HG03135 (cell line): Measurements from ENCODE around the gene TSPAN5.
"Not testable (repeated sequence)": the region's sequence is repeated elsewhere in the genome, so short reads cannot be mapped to it uniquely, and the experiment has no call there.

Experiments
- ATAC-seq: cut with Tn5 transposase; IDR thresholded peaks from one replicate; pipeline ENCODE4 v1.9.1; 2021; ENCODE audit warnings: mild to moderate bottlenecking, moderate library complexity; ENCODE audit not compliant: unreplicated experiment

The TSPAN5 gene

DNA sequence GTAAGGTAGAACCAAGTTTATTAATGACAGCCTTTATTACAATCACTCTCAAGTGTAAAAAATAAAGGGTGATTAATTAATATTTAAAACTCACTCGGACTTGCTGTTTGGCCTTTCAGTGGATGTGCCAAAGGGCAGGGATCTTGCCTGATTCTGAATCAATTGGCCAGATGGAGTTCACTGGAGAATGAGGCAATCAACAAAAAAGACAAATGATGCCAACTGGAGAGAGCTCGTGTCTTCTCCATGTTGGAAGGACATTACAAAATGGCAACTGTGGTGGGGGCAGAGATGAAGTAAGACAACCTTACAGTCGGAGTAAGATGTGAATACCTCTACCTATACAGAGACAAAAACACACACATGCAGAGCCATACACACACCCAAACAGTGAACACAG, 188.0 kb downstream of the TSPAN5 start:
- no peak for ATAC-seq

- no peak for ATAC-seq
Measured at GRCh38 chr4:98469771-98470170, 188.6 kb downstream of the TSPAN5 start.

DNA sequence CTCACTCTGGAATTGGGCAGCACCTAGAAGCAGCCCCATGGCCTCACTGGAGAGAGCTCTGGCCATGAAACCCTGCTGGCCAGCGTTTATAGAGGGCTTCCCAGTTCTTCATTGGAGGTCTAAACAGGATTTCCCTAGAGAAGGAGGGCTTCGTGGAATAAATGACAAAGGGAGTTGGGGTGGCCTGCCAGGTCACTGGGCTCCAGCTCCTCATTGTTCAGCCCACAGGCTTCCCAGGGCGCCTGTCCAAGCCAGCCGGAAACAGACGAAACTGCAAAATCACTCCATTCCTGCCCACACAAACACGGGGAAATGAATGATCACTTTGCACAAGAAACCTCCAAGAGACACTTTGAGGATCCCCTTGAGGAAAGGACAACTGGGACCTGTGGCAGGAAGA, 189.7 kb downstream of the TSPAN5 start:
- ATAC-seq, result no peak

- ATAC-seq, result peak; percentile 95
Measured at GRCh38 chr4:98467627-98468072, 190.8 kb downstream of the TSPAN5 start.

GRCh38 chr4:98466868-98467599, 191.4 kb downstream of the TSPAN5 start:
- ATAC-seq, result peak; percentile 15

DNA sequence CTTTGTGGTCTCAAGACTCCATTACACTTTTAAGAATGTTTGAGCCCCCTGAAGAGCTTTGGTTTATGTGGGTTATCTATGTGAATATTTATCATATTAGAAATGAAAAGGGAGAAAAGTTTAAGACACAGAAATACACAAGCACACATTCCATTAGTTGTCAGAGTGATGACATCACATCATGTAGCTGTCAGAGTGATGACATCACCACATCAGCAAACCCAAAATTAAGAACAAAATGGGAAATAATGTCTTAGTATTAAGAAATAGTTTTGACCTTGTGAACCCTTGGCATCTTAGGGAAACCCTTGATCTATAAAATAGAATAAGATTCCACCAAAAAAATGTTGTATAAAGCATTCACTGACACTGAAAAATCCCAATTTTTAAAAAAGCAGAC, 195.9 kb downstream of the TSPAN5 start:
- no peak for ATAC-seq

GRCh38 chr4:98461121-98461865, 197.1 kb downstream of the TSPAN5 start:
- ATAC-seq, result not testable (repeated sequence)

DNA sequence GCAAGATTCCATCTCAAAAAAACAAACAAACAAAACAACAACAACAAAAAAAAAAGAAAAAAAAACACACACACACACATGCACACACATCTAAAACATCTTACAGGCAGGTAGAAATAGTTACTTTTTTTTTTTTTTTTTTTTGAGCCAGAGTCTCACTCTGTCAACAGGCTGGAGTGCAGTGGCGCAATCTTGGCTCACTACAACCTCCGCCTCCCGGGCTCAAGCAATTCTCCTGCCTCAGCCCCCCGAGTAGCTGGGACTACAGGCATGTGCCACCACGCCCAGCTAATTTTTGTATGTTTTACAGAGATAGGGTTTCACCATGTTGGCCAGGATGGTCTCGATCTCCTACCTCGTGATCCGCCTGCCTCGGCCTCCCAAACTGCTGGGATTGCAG, 201.0 kb downstream of the TSPAN5 start:
- ATAC-seq, result not testable (repeated sequence)

DNA sequence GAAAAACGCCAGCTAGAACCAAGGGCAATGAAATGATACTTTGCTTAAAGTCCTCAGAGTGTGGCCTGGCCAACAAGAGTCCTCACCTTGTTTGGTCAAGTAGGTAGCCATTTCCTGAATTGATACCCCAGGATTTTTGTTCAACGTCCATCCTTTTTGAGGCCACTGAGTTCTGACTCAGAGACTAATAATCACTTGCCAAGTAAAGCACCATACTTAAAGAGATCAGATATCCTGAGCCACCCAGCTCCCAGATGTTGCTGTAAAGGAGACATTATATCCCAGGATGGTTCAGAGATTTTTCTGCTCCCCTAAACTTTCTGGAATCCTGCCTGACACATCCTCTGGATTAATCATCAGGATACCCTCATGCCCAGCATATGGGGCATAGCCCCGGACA, 206.3 kb downstream of the TSPAN5 start:
- ATAC-seq, result no peak

GRCh38 chr4:98448908-98449307, 209.5 kb downstream of the TSPAN5 start:
- no peak for ATAC-seq

GRCh38 chr4:98447648-98448047, 210.8 kb downstream of the TSPAN5 start:
- ATAC-seq, result no peak

- peak; percentile 85 for ATAC-seq
Measured at GRCh38 chr4:98446499-98447375, 211.7 kb downstream of the TSPAN5 start.

DNA sequence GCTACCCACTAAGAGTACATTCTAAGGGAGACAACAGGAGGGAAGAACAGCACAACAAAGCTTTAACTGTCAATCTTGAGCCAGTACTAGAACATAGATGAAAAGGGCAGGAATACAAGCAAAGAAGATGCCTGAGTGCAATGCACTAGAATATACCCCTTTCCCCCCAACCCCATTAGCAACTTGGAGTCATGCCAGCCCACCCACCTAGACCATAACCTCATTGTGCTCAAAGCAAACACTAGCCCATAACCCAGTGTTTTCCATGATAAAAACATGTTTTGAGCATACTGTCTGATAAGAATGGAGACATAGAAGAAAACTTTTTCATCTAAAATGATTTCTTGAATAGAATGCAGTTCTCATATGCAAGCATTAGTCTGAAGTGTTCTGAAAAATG, 214.0 kb downstream of the TSPAN5 start:
- no peak for ATAC-seq

DNA sequence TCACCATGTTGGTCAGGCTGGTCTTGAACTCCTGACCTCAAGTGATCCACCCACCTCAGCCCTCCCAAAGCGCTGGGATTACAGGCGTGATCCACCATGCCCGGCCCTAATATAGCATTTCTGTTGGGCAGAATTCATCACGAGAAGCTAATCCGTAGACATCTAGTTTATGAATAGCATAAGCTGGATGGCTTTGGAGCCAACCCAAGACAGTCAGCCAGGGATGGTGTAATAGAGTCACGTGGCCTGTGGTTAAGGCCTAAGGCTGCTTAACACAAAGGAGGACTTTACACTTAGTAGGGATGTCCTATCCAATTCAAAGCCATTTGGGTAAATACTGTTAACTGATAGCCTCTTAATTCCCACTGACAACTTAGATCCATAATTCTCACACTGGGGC, 223.6 kb downstream of the TSPAN5 start:
- no peak for ATAC-seq

DNA sequence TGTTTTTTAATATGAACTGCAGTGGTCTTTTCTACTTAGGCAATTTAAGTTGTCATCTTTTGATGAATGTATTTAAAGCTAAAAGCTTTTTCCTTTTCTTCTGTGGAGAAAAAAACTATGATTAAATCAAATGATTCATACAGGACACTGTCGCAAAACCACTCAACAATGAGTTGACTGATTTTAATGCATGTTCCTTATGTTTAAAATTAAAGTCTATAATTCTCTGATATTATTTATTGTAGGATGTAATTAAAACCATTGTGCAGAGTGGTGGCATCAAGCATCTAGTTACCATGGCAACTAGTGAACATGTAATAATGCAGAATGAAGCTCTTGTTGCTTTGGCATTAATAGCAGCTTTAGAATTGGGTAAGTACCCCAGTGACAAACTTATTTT, 224.7 kb downstream of the TSPAN5 start:
- ATAC-seq, result no peak

DNA sequence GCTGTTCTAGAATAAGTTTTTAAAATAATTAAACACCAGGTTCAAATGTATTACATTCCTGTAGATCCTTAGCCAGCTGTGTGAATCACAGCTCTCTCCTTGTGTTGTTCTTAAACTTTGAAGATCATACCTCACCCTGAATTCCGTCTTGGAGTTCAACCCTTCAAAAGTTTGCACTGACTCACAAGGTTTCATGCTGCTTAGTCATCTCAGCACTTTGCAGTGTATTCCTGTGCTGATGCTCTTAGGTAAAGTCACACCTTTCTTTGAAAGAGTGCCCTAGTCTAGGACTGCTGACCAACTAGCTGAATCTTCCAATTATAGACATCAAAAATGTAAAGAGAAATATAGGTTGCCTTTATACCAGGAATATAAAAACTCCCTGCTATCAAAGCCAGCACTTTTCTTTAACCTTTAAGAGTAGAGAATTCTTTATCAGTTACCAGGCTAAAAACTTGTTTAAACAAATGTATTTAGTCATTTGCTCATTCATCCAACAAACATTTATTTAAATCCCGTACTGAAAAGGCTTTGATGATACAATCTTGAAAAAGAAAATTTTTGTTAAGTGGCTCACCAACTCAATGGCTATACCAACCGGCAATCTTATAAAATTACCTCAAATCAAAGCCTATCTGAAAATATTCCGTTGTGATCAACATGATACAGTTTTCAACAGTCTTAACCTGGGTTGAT, 227.6 kb downstream of the TSPAN5 start:
- no peak for ATAC-seq

DNA sequence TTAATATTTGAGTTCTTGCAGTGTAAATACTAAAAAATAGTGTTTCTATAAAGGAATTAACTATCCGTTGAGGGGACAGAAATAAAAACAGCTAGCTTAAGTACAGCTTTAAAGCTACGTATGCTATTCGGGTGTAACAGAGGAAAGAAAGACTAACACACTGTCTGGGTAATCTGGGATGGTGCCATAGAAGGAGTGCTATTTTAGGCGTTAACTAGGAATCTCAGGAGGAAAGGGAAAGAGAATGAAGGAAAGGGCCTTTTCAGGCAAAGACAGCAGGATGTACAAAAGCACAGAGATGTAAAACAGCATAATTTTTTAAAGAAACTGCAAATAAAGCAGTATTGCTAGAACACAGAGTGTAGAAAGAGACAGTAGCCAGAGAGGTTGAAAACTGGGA, 235.4 kb downstream of the TSPAN5 start:
- no peak for ATAC-seq

DNA sequence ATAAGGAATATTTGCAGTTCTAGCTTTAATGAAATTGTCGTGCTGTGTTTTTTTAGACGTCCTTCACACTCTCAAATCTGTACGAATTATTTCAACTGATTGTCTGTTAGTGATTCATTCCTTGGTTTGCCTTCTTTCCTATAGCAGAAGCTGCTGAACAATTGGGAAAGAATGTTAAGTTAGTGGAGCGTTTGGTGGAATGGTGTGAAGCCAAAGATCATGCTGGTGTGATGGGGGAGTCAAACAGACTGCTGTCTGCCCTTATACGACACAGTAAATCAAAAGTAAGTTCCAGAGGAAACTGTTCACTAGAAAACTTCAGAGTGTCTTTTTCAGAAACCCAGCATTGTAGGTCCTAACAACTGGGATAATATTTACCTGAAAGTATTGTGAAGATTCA, 237.3 kb downstream of the TSPAN5 start:
- ATAC-seq, result no peak
